GM19463 (cell line): Measurements from ENCODE around the gene GLUD1.
"Not testable (repeated sequence)": the region's sequence is repeated elsewhere in the genome, so short reads cannot be mapped to it uniquely, and the experiment has no call there.

Experiments used
- ATAC-seq: cut with Tn5 transposase; IDR thresholded peaks from one replicate; pipeline ENCODE4 v1.9.1; 2021; ENCODE audit warnings: mild to moderate bottlenecking, moderate library complexity; ENCODE audit not compliant: unreplicated experiment

Gene GLUD1

GRCh38 chr10:87094373-87095235, at the start of gene GLUD1, which contains the start of gene SHLD2:
Gene GLUD1, minus strand, starts transcription at chr10:87094843. Its CDS starts 74 bp downstream, at chr10:87094769.
Gene SHLD2, plus strand, starts transcription at chr10:87095206. Its CDS starts 56,149 bp downstream, at chr10:87151355.
- ATAC-seq, result peak; percentile 61

GRCh38 chr10:87143109-87143418, 48.4 kb upstream of the GLUD1 start:
- ATAC-seq, result not testable (repeated sequence)

- ATAC-seq, result not testable (repeated sequence)
Measured at GRCh38 chr10:87142230-87143108, 47.8 kb upstream of the GLUD1 start.

GRCh38 chr10:87137478-87137877, 42.8 kb upstream of the GLUD1 start:
- not testable (repeated sequence) for ATAC-seq

- not testable (repeated sequence) for ATAC-seq
Measured at GRCh38 chr10:87134440-87134839, 39.8 kb upstream of the GLUD1 start.

DNA sequence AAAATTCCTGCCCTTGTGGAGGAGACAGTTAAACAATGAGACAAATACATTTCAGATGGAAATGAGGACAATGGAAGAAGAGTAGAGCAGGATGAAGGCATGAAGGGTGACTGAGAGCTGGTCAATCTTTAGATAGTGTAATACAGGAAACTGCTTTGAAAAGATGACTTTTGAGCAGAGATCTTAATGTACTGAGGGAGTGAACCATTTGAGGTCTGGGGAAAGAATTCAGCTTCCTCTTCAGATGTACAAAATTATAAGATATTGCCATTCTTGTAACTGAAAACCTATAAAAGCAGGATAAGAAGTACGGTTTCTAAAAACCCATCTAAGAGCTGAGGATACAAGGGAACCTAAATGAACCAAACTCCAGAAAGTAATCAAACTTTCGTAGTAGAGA, 39.3 kb upstream of the GLUD1 start:
- not testable (repeated sequence) for ATAC-seq

DNA sequence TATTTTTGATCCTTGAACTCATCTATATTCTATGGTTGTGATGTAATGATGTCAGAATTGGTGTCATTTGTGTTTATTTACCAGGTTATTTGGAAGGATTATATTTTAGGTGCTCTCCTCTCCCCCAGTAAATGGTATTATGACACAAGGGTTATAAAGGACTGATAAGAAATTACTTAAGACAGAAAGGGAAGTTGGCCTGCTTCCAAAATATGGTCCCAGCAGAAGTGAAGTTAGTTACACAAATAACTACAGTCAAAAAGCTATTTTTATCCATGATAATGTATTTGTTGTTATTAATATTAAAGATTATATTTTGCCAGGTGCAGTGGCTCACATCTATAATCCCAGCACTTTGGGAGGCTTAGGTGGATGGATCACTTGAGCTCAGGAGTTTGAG, 37.5 kb upstream of the GLUD1 start:
- ATAC-seq, result not testable (repeated sequence)

- not testable (repeated sequence) for ATAC-seq
Measured at GRCh38 chr10:87127607-87128156, 33.0 kb upstream of the GLUD1 start.

DNA sequence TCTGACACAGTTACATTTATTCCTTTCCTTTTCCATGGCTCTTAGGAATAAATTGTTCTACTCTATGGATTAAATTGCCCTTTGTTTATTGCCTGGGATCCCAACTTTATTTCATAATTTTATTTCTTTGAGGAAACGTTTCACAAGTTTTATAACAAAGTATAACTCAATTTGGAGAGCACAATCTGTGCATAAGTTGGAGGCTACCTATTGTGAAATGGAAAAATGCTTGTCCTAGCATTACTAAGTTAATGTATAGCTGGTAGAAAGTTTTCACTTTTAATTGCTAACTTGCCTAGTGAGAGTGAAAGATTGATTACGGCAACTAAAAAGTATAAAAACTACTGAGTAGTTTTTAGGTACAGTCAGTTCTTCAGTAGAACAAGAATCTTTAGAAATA, 32.4 kb upstream of the GLUD1 start:
- ATAC-seq, result not testable (repeated sequence)

- ATAC-seq, result not testable (repeated sequence)
Measured at GRCh38 chr10:87123351-87123750, 28.7 kb upstream of the GLUD1 start.

DNA sequence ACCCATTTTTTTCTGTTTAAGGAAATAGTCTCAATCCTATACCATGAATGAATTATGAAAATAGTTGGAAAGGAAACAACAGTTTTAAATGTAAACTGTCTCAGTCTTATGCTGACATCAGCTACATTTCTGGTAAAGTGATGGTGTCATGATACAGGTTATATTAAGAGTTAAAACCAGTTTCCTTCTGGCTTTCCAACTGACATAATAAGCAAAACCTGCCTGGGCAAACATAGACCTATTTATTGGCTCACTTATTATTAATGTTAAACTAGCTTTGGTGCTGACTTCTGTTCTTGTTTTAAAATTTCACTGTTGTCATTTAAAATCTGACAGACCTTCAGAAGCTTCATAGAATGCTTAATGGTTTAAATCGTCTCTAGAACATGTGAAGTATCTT, 24.4 kb upstream of the GLUD1 start:
- not testable (repeated sequence) for ATAC-seq

- not testable (repeated sequence) for ATAC-seq
Measured at GRCh38 chr10:87118122-87118521, 23.5 kb upstream of the GLUD1 start.

DNA sequence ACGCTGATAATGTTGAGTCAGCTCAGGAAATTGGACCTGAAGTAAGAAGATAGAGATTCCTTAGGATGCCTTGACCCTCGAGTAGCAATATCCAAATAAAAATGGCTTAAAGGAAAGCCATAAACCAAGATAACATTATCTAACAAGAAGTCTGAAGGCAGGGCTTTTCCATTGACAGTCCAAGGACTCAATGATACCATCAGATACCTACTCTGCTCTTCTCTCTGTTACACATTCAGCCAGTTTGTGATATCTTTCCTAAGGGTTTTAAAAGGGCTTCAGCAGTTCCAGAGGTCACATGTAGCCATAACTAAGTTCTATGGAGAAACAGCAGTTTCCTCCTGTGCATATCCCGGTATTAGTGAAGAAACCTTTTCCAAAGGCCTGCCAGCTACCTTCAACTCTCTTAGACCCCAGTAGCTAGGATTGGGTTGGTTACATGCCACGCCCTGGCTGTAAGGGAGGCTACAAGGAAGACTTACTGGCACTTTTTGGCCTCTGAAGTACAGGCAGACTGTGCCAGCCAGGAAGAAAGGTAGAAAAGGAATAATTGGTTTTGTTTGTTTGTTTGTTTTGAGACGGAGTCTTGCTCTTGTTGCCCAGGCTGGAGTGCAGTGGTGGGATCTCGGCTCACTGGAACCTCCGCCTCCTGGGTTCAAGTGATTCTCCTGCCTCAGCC, 10.9 kb upstream of the GLUD1 start:
- no peak for ATAC-seq

DNA sequence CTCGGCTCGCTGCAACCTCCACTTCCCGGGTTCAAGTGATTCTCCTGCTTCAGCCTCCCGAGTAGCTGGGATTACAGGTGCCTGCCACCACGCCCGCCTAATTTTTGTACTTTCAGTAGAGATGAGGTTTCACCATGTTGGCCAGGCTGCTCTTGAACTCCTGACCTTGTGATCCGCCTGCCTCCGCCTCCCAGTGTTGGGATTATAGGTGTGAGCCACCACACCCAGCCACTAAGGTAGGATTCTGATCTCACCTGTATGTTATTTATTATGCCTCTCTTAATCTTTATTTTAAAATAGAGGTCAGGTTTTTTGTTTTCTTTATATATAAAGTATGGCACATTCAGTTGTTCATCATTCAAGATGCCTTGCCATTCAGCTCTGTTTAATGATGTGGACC, 10.1 kb upstream of the GLUD1 start:
- ATAC-seq, result not testable (repeated sequence)

- no peak for ATAC-seq
Measured at GRCh38 chr10:87101996-87102395, 7.4 kb upstream of the GLUD1 start.

DNA sequence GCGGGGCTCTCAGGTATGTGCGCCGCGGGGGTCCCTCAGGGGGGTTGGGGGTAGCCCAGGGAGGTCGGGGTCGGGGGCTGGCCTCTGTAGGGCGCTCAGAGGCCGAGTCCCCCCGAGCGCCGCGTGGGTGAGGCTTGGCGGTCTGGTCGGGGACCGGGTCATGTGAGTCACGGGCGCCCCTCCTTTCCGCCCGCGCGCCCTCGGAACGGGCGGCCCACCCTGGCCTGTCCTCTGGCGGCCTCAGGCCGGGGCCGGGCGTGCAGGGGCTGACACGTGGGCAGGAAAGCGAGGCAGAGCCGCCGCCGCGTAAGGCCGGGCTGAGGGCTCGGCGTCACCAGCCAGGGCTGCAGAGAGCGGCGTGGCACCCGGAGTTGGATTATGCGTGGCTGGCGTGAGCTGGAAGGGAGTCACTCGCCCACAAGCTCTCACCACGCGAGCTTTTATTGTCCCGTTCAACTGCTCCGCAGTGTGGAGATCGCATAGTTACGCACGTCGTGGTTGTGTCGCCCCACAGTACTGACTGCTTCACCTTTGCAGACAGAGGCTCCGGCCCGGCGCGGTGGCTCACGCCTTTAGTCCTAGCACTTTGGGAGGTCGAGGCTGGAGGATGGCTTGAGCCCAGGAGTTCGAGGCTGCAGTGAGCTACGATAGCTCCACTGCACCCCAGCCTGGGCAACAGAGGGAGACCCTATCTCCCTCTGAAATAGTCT, 748 bp upstream of the GLUD1 start:
- ATAC-seq, result peak; percentile 43

DNA sequence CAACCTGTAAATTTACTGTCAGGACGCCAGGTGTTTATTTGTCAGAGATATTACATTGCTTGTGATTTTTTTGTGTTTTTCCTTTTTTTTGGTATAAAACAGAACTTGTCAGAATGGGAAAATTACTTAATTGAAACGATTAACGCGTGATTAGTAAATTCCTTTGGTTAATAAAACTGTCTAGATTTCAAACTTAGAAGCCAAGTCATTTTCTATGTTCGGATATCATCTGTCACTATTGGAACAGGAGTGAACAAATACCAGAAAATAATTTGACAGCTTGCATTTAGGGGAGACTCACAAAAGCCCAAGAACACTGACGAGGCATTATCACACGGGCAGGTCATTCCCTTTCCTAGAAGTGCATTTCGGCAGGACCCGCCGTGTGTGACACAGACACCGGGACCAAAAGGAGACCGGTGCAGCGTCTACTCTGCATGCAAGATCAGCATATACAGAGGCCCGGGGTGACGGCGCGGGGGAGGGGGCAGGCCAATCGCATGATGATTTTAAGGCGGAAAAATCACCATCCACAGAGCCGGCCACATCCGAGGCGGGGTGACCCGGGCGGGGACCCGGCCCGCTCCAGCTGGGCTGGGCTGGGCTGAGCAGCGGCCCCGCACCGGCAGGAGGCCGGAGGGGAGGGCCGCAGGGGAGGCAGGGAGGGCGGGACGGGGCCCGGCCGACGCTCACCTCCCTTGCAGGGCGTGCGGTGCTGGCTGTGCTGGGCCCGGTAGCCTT, 841 bp downstream of the GLUD1 start:
- peak; percentile 20 for ATAC-seq

DNA sequence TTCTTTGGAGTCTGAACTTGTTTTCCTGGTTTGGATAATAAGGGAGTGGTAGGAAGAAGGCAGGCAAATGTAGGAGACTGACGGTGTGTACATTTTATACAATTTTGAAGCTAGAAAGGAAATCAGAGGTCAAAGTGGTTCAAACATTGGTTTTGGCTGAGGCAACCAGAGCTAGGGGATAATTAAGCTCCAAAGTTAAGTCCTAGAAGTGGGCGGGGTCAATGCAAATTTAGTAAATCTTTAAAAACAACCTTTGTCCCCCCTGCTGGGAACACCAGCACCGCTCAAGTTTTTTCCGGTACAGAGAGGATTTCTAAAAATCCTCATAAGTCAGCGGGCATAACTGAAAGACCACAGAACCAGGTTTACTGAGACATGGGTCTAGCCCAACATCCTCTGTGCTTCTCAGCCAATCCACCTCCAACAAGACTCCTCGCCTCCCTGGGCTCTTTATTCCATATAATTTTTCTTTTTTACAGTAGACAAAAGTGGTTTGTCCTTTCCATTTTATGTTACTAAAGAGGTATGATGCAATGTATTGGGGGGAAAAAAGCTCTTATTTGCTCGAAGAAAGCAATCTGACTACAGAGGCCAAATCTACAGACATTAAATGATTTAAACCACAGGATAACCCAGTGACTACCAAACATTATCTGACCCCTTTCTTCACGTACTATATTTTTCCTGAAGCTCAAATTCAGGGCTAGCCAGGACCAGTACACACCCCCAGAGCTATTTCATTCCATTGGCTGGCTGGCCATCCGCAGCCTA, 1.6 kb downstream of the GLUD1 start:
- ATAC-seq, result peak; percentile 7

DNA sequence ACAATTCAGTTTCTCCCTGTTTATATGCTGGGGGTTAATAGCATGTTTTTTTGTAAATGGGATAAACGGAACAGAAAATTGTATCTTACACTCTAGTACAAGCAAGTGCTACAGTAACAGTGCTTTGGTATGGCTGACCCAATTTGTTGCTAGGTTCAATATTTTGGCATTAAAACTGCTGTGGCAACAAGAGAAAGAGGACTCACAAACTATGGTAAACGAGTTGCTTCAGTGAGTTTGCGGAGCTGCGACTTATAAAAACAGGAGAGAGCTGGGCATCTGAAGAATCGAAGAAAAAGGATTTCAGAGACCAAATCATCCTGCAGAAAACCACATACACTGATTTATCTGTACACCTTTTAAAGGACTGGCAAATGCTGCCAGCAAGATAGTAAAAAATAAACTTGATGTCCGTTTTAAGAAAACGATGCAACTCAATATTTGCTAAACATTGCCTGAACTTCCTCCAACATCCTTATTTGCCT, 2.2 kb downstream of the GLUD1 start:
- no peak for ATAC-seq
